Daoy (cell line): Measurements from ENCODE around the gene SLC8B1. TPM values are rescaled to one million over a fixed set of nuclear protein-coding genes. Genes with fewer than 3 reads are reported as not detected.

Source experiments
- DNase-seq: peaks from one replicate; pipeline ENCODE4 v3.0.0-alpha.2; 2015; ENCODE audit warnings: low read depth
- total RNA-seq: library from RNA; depleted of rRNA; stranded (reverse); fragments of >200 nt; shearing (Covaris generic); gene quantifications from 2 replicates; pipeline ENCODE4 v1.2.3, GENCODE V29; 2014

The SLC8B1 gene
- total RNA-seq, 1 experiment from 2014 or later = 13.4 TPM

DNA sequence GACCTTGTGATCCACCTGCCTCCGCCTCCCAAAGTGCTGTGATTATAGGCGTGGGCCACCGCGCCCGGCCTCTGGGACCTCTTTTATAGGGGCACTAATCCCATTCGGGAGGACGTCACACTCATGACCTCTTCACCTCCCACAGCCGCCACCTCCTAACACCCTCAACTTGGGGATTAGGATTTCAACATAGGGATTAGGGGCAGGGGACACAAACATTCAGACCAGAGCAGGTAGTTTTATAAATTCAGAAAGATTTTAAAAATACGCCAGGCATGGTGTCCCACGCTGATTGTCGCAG, 64.2 kb downstream of the SLC8B1 start:
- DNase-seq = no peak

DNA sequence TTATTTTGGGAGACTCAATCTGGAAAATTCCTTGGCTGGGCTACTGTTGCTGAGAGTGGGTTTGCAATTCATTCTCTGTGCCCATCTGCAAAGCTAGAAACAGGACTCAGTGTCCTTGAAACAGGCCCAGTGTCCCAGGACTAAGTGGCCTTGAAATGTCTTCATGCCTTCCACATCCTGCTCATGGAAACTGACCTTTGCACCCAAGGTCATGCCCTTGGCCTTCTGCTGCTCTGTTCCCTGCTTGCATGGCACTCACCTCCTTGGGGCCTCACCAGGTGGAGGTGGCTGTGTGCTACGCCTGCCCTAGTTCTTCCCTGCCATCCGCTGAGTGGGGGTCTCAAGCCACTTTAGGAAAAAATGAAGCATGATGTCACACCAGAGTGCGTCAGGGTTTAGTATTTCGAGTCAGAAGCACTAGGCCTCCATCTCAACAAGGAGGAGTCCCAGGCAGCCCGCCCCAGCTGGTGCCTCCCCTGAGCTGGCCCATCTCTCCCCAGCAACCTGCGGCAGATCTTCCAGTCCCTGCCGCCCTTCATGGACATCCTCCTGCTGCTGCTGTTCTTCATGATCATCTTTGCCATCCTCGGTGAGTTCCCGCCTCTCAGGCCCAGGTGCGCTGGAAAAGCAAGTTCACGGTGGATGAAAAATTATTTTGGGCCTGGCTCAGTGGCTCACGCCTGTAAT, 65.5 kb downstream of the SLC8B1 start:
- DNase-seq = no peak

GRCh38 chr12:113268621-113269020, 66.3 kb downstream of the SLC8B1 start:
- DNase-seq = no peak

DNA sequence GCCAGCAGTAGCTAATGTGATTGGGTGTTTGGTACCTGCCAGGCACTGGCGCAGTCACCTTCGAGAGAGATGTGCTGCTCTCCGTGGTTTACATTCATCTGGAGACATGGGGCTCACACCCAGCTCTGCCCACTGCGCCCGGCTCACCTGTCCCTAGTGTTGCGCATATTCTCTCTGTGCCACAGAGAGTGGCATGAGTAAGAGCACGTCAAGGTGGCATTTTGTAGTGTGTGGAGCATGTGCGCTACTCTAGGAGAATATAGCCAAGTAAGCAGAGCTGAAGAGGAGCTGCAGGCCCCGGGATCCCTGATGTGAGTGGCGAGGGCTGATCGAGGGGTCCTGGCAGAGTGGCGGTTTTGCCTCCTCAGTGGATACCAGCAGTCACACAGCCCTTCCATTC, 66.8 kb downstream of the SLC8B1 start:
- no peak for DNase-seq

GRCh38 chr12:113267621-113268020, 67.3 kb downstream of the SLC8B1 start:
- no peak for DNase-seq

- no peak for DNase-seq
Measured at GRCh38 chr12:113266106-113266895, 68.6 kb downstream of the SLC8B1 start.

DNA sequence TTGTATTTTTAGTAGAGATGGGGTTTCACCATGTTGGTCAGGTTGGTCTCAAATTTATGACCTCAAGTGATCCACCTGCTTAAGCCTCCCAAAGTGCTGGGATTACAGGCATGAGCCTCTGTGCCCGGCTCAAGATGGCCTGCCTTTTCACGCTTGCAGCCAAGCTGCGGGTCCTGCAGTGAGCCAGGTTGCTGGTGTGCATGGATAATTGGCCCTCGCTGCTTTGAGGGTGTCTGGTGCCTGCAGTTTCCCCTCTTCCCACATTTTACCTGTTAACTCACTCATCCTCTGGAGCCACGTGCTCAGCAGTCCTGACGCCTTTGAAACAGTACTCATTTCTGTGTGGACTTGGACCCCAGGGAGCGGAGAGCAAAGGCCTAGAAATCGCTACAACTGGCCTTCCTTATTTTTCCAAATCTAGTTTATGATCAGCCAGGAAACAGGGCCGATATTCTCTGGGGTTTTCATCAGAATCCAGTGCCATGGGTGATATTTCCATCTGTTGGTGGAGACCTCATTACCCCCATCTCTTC, 71.4 kb downstream of the SLC8B1 start:
- no peak for DNase-seq

DNA sequence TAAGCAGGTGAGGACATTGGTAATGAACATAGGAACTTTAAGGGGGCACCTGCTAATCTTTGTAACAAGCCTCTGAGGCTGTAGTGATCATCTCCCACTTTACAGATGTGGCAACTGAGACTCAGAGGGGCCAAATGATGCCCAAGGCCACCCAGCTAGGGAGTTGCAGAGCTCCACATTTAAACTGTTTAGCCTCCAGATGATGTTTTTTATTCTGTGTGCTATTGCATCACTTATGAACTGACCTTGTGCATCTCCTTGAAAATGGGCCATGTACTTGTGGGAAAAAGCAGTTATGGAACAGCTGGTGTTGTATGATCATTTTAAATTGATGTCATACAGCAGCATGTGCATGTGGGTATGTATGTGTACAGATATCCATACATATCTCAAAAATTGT, 72.2 kb downstream of the SLC8B1 start:
- no peak for DNase-seq

DNA sequence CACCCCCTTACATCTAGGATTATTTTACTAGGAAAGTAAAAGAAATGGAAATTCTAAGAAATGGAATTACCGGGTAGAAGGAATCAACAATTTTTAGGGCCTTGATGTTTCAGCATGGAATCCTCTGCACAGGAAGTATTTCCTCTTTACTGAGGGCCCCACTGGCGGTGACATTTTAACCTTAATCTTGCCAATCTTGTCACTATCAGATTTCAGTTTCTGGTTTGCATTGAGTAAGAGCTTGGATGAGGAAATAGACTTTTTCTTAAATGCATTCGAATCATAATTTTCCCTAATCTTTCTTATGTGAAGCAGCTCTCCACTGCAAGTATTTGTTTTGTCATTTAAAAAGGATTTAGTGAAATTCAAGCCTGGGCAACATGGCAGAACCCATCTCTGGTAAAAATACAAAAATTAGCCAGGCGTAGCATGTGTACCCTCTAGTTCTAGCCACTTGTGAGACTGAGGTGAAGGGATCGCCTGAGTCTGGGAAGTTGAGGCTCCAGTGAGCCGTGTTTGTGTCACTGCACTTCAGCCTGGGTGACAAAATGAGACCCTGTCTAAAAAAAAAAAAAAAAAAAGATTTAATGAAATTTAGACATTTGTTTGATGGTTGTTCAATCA, 73.0 kb downstream of the SLC8B1 start:
- DNase-seq = no peak

DNA sequence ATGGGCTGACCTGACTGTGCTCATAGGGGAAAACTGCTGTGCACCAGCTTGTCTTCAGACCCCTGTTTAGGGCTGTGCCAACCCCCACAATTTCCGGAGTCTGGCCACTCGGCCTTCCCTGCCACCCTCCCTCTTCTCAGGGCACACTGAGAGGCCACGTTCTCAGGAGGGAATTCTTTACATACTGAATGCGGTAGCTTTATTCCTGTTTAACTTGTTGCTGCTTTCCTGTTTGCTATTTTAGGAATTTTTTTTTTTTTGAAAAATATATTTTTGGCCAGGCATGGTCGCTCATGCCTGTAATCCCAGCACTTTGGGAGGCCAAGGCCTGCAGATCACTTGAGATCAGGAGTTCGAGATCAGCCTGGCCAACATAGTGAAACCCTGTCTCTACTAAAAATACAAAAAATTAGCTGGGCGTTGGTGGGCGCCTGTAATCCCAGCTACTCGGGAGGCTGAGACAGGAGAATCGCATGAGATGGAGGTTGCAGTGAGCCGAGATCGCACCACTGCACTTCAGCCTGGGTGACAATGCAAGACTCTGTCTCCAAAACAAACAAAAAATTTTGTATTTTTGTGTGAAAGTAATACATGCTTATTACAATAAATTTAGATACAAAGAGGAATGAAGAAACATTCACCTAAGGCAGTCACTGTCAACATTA, 74.1 kb downstream of the SLC8B1 start:
- DNase-seq = no peak

DNA sequence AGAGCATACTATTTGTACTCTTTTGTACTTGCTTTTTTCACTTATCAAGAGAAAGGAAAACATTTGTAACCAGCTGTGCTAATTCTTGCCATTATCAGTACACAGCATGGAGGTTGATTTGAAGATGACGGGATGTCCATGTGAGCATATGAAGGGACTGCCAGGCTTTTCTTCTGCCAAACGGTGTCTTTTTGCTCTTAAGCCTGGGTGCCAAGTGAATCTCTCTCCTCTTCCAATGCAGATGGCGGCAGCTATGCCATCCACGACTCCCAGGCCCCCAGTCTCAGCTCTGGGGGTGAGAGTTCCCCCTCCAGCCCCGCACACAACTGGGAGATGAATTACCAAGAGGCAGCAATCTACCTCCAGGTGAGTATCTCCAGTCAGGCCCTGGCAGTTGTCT, 74.8 kb downstream of the SLC8B1 start:
- no peak for DNase-seq

DNA sequence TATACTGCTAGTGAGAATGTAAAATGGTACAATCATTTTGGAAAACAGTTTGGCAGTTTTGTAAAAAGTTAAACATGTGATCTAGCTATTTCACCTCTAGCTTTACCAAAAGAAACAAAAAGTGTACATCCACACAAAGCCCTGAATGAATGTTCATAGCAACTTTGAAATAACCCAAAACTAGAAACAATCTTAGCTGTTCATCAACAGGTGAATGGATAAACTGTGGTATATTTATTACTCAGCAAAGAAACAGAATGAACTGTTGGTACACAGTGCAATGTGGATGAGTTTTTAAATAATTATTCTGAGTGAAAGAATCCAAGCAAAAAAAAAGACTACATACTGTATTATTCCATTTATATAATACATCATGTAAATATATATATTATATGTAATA, 77.3 kb downstream of the SLC8B1 start:
- no peak for DNase-seq

DNA sequence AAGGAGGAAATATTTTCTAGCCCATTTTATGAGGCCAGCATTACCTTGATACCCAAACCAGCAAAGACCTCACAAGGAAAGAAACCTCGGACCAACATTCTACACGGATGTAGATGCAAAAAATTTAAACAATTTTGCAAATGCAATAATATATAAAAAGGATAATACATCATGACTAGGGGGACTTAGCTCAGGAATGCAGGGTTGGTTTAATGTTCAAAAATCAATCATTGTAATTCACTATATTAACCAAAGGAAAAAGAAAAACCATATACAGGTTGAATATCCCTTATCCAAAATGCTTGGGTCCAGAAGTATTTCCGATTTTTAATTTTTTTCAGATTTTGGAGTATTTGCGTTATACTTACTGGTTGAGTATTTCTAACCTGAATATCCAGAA, 80.6 kb downstream of the SLC8B1 start:
- DNase-seq = no peak

GRCh38 chr12:113253532-113254285, 81.2 kb downstream of the SLC8B1 start:
- no peak for DNase-seq

DNA sequence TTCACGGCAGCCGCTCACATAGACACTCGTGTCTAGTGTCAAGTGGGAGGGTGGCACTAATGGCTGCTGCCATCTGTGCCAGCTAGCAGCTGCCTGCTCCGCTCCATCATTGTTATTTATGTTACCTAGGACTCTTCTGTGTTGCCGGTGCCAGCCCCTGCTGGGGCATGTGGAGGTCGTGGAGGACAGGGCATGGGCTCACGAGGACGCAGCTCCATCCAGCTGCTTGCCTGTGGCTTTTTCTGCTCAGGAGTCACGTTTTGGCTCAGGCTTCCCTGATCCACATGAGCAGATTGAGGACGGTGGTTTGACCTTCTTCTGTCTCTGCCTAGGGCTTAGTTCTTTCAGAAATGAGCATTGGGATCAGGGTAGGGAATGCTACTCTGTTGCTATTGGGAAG, 82.4 kb downstream of the SLC8B1 start:
- DNase-seq = no peak

DNA sequence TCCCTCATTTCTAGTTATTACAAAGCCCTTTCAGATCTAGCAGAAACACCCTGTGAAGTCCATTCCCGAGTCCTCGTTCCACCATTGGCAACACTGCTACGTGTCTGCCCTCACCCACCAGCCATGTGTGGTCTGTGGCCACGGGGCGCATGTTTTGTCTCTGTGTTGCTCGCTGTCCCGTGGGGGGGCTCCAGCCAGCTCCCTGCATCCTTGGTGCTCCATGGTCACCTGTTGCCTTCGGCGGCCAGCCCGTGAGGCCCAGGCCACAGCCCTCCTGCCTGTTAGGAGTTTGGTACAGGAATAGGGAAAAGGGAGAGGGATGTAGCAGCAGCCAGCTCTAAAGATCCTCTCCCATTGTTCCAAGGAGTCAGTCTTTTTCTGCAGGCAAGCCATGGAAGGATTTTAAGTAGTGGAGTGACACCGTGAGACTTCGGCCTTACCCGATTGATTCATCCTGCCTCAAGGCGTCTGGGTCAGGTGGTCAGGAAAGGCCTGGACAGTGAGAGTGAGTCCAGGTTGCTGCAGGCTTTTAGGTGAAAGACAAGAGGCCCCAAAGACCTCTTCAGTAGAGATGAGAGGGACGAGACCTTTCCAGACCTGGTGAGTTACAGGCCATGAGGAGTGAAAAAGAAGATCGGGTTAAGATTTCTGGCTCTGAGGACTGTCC, 83.4 kb downstream of the SLC8B1 start:
- no peak for DNase-seq

- DNase-seq = no peak
Measured at GRCh38 chr12:113250045-113250444, 84.9 kb downstream of the SLC8B1 start.

GRCh38 chr12:113249546-113249945, 85.4 kb downstream of the SLC8B1 start:
- no peak for DNase-seq

DNA sequence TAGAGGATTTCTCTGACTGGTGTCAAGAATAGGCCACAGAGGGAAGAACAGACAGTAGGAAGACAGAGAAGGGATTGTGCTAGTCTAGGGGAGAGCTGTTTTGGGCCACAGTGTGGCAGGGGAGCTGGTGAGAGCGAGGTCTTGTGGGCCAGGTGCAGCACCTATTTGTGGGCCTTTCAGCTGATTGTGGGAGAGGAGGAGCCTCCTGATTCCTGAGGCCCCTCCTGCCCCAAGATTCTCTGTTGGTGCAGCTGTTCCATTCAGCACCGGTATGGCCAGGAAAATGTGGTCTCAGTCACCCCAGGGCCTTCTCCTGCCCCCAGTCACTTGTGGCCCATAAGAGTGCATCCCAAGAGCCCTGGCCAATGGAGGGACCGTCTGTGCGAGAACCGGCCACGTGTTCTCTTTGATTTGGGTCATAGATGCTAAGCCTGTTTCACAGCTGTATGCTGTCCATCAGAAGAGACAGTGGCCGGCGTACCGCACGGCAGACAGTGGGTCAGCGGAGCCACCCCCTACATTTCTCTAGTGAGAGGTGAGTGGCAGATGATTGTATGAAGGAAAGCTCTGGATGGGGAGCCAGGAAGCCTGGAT, 86.0 kb downstream of the SLC8B1 start:
- DNase-seq = no peak
